ENCODE results near the gene ATP11A. TPM values are rescaled to one million over a fixed set of nuclear protein-coding genes. Genes with fewer than 3 reads are reported as not detected.

ATP11A gene
- total RNA-seq, 4 donors from 2014 or later: 32.1 to 83.6 (median 46.2) TPM

DNA sequence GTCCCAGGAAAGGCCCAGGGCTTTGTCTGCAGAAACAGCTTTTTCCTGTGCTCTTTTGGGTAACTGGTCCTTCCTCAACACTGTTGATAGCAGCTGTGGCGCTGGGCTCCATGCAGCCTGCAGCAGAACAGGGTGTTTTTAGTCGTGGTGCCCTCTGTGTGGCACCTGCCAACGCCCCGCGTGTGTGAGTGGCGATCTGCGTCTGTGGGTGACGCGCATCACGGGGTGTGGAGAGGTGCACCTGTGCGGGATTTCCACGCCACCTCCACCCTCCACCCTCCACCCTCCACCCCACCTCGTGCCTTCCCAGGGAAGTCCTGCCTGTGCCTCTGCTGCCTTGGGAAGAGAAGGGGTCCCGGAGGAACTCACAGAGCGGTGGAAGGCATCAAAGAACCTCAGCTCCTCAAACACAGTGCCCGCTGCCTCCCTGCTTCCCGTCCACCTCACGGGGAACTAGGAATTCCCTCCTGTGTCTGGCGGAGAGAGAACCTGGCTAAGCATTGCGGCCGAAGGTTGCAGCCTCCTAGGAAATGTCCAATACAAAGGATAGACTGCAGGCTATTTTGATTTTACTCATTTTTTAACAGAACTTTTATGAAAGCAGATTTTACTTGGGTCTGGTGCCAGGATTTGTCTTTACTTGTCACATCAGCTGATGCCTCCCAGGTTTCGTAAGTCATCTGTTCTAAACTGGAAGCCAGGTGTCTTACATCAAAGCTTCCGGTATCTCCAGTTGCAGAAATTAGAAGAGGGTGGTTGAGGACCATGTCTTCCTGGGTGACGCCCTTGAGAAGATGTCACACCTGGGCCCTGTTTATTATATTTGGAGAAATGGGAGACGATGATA lies 84.0 kb downstream of the ATP11A start:
- H3K4me3 ChIP-seq (replicated peaks in 1 of 3): no peak overlapping the region
- TF ChIP-seq, protein P1, sequence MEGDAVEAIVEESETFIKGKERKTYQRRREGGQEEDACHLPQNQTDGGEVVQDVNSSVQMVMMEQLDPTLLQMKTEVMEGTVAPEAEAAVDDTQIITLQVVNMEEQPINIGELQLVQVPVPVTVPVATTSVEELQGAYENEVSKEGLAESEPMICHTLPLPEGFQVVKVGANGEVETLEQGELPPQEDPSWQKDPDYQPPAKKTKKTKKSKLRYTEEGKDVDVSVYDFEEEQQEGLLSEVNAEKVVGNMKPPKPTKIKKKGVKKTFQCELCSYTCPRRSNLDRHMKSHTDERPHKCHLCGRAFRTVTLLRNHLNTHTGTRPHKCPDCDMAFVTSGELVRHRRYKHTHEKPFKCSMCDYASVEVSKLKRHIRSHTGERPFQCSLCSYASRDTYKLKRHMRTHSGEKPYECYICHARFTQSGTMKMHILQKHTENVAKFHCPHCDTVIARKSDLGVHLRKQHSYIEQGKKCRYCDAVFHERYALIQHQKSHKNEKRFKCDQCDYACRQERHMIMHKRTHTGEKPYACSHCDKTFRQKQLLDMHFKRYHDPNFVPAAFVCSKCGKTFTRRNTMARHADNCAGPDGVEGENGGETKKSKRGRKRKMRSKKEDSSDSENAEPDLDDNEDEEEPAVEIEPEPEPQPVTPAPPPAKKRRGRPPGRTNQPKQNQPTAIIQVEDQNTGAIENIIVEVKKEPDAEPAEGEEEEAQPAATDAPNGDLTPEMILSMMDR (IDR thresholded peaks at IDR 0.05): no peak
- TF ChIP-seq POLR2A (IDR thresholded peaks at IDR 0.05): no peak
- H3K9me3 ChIP-seq: no peaks in the 10 kb centered on the region
- intact Hi-C loops (cut with DNase I): no loop called here
- no peaks in the 10 kb centered on the region for H3K36me3 ChIP-seq
- no peaks in the 10 kb centered on the region for H3K27me3 ChIP-seq
- peaks cover 8 to 40% of the 10 kb centered on the region in 2 donors for H3K4me1 ChIP-seq
- no peak overlapping the region for H3K27ac ChIP-seq
- WGBS, 2 donors: 93 to 95% methylated on average over 25 of the region's 25 CpGs
- DNase-seq: no peak

GRCh38 chr13:112774448-112774792 lies 84.6 kb downstream of the ATP11A start:
- no peak for DNase-seq
- 88 to 94% methylated on average over 7 of the region's 7 CpGs for WGBS, 2 donors
- intact Hi-C loops (cut with DNase I): no loop called here
- Histone ChIP-seq H3K4me3 (replicated peaks in 1 of 3) (no peak overlapping the region), H3K27me3 (no peaks in the 10 kb centered on the region), H3K36me3 (no peaks in the 10 kb centered on the region), H3K4me1 (peaks cover 2 to 35% of the 10 kb centered on the region in 2 donors), H3K27ac (no peak overlapping the region), H3K9me3 (no peaks in the 10 kb centered on the region)
- TF ChIP-seq POLR2A (IDR thresholded peaks at IDR 0.05): no peak
- TF ChIP-seq, protein P1 (IDR thresholded peaks at IDR 0.05): no peak

DNA sequence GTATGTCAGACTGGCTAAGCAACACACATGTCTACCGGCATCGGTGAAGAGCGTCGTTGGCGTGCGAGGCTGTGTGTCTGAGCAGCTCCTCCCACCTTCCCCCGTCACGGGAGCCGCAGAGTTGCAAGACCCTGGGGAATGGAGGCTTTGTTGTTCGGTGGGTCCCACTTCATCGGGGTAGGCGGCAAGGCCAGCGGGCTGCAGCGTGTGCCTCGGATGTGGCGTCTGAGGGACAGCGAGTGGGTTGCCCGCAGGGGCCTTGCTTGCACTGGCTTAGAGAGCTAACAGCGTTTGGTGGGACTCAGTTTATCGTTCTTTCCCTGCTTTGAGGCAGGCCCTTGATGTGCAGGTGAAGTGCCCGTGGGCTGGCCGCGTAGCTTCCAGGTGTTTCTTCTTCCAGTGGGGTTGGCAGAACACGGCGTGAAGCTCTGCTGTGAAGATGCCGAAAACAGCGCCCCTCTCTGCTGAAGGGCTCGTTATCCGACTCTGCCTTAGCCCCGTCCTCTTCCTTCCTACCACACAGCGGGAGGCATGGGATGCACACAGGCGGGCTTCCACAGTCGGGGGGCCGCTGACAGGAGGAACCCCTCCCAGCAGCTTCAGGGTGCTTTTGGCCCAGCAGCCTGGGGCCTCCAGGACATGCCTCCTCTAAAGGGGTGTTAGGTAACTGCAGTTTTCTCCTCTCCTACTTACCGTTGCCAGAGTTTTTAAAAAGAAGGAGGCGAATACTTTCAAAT lies 85.2 kb downstream of the ATP11A start:
- no peak overlapping the region for H3K4me3 ChIP-seq (replicated peaks in 1 of 3)
- DNase-seq: no peak
- no peaks in the 10 kb centered on the region for H3K9me3 ChIP-seq
- no peak overlapping the region for H3K27ac ChIP-seq
- H3K36me3 ChIP-seq: no peaks in the 10 kb centered on the region
- no peaks in the 10 kb centered on the region for H3K27me3 ChIP-seq
- 94 to 96% methylated on average over 28 to 36 of the region's 36 CpGs for WGBS, 2 donors
- H3K4me1 ChIP-seq: peaks cover 0 to 30% of the 10 kb centered on the region in 2 donors
- intact Hi-C loops (cut with DNase I): no loop called here
- TF ChIP-seq, protein P1 (IDR thresholded peaks at IDR 0.05): no peak
- no peak for TF ChIP-seq POLR2A (IDR thresholded peaks at IDR 0.05)

DNA sequence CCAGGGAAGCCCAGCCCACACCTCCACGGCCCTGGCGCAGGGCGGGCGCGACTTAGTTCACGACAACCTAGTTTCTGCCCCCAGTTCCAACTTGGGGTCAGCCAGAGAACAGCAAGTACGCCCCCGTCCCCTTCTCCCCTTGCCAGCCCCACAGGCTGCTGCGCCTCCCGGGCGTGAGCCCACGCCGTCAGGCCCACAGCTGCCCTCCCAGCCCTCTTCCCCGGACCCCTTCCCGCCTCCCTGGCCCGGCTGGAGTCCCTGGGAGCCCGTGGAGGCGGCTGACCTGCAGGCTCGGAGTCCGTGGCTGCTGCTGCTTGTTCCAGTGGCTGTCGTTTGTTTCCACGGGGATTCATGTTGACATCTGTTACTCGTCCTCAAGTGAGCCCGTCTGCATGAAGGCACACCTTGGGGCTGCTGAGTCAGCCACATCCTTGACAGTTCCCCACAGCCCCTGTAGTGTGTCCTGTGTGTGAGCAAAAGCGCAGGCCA lies 86.0 kb downstream of the ATP11A start:
- no peak overlapping the region for H3K27ac ChIP-seq
- WGBS, 2 donors: 89 to 90% methylated on average over 24 to 25 of the region's 25 CpGs
- DNase-seq: no peak
- no peaks in the 10 kb centered on the region for H3K9me3 ChIP-seq
- H3K4me3 ChIP-seq (replicated peaks in 1 of 3): no peak overlapping the region
- intact Hi-C loops (cut with DNase I): no loop called here
- TF ChIP-seq, protein P1 (IDR thresholded peaks at IDR 0.05): no peak
- no peak for TF ChIP-seq POLR2A (IDR thresholded peaks at IDR 0.05)
- no peaks in the 10 kb centered on the region for H3K36me3 ChIP-seq
- H3K4me1 ChIP-seq: peaks cover 0 to 22% of the 10 kb centered on the region in 2 donors
- no peaks in the 10 kb centered on the region for H3K27me3 ChIP-seq

- 94 to 95% methylated on average over 9 of the region's 9 CpGs for WGBS, 2 donors
- intact Hi-C loops (cut with DNase I): no loop called here
- Histone ChIP-seq H3K9me3 (no peaks in the 10 kb centered on the region), H3K27me3 (no peaks in the 10 kb centered on the region), H3K4me1 (peaks cover 0 to 19% of the 10 kb centered on the region in 2 donors), H3K27ac (no peak overlapping the region), H3K36me3 (no peaks in the 10 kb centered on the region), H3K4me3 (replicated peaks in 1 of 3) (no peak overlapping the region)
- no peak for DNase-seq
- TF ChIP-seq POLR2A (IDR thresholded peaks at IDR 0.05): no peak
- TF ChIP-seq, protein P1 (IDR thresholded peaks at IDR 0.05): no peak
Measured at GRCh38 chr13:112776354-112776753, 86.5 kb downstream of the ATP11A start.

Measured in thyroid gland (tissue), 4 donors.